Measurements from ENCODE around the gene ACSL1.

Gene ACSL1

DNA sequence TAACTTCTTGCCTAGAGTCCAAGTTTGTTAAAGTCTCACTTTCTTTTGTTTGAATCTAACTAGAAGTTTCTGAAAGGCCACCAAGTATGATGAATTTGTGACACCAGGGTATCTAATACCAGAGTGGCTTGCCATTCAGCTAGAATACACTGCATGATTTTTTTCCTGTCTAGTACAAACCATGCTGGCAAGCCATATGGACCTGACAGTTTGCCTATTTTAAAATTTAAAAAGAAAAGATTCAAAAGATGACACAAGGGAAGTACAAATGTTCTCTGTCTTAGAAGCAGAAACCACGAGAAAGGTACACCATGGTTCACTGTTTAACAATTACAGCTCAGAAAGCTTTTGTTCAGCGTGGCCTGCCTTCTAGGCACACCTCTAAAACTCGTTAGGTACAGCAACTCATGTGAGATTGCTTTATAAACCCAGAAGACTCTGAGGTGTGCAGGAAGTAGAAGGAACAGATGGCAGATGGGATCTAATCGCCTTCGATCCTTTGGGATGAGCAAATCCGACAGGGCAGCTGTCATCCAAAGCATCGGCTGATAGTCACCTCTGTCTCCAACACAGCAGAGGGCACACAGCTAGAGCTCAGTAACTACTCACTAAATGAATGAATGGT lies 56.5 kb downstream of the ACSL1 start:
- Histone ChIP-seq H3K27ac (no peak overlapping the region), H3K4me3 (no peak overlapping the region)

DNA sequence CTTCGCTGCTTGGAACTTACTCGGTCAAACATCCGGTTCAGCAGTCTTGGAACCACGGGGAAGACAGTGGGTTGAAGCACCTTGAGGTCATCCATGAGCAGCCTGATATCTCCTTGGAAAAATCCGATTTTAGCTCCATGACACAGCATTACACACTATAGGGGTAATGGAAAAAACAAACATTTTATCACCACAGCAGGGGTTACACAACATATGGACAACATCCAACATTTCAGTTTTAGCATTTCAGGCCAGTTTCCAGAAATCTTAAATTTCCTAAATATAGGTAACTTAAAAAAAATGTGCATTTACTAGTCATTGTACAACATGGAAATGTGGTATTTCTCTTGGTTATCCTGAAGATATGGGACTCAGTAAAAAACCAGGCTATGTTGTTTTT lies 57.5 kb downstream of the ACSL1 start:
- Histone ChIP-seq H3K4me3 (no peak overlapping the region), H3K27ac (no peak overlapping the region)

- Histone ChIP-seq H3K4me3 (no peak overlapping the region), H3K27ac (no peak overlapping the region)
Observed at GRCh38 chr4:184766446-184766845, 59.3 kb downstream of the ACSL1 start.

GRCh38 chr4:184765473-184766340 lies 60.1 kb downstream of the ACSL1 start:
- H3K27ac ChIP-seq: no peak overlapping the region
- H3K4me3 ChIP-seq: no peak overlapping the region

- H3K27ac ChIP-seq: no peak overlapping the region
Observed at GRCh38 chr4:184764601-184765000, 61.2 kb downstream of the ACSL1 start.

DNA sequence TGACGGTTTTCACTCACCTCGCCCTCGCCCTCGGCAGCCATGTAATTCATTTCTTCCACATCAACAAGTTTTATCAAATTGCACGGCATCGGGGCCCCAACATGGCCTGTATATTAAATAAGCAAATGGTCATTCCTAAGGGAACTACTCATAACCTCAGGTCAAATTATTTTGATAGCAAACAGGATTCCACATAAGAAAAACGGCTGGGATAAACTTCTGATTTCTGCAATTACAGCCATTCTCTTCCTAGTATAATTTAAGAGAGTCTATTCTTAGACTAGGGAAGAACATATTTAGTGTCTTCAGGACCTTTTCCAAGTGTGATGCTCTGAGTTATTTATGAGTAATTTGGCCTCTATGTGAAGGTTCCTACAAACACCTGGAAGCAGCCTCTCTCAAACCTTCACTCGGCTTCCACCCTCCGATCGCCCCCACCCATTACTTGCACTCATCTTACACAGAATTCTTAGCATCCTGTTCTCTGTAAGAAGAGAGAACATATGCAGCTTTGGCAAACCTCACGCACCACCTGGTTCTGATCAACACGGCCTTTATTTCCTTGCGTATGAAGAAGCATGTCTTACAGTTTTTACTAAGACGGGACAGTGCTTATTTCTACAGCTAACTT lies 62.5 kb downstream of the ACSL1 start:
- Histone ChIP-seq H3K27ac (peak overlapping the region in 2 of 21 experiments; percentile 5 to 29), H3K4me3 (no peak overlapping the region)

More at GRCh38 chr4:184764601-184765000, 61.2 kb downstream of the ACSL1 start:
- H3K4me3 ChIP-seq: no peak overlapping the region

GRCh38 chr4:184762100-184762499 lies 63.7 kb downstream of the ACSL1 start:
- Histone ChIP-seq H3K27ac (peak overlapping the region in 4 of 21 experiments; percentile 5 to 77 (median 14)), H3K4me3 (no peak overlapping the region)

DNA sequence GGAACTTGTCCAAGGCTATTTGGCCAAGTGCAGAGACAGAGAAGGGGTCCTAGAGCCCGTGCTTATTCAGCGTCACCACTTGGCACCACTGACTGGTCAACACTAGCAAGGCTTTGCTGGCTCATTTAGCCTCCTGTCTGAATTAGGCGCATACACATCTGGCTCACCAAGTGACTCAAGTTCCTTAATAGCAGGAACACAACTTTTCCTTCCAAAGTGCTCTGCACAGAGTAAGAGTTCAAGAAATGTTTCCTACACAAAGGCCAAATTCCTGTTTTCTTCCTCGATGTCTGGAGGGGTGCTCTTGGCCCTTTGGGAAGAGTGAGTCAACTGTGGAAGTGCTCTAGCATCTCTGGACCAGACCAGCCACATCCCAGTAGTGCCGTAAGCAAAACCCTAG lies 65.1 kb downstream of the ACSL1 start:
- H3K4me3 ChIP-seq: no peak overlapping the region
- no peak overlapping the region for H3K27ac ChIP-seq

GRCh38 chr4:184757810-184758209 lies 68.0 kb downstream of the ACSL1 start:
- Histone ChIP-seq H3K4me3 (no peak overlapping the region), H3K27ac (peak overlapping the region in 1 of 21 experiments; percentile 45)

GRCh38 chr4:184756399-184756798 lies 69.4 kb downstream of the ACSL1 start:
- Histone ChIP-seq H3K27ac (peak overlapping the region in 6 of 21 experiments; percentile 1 to 52 (median 23)), H3K4me3 (no peak overlapping the region)

DNA sequence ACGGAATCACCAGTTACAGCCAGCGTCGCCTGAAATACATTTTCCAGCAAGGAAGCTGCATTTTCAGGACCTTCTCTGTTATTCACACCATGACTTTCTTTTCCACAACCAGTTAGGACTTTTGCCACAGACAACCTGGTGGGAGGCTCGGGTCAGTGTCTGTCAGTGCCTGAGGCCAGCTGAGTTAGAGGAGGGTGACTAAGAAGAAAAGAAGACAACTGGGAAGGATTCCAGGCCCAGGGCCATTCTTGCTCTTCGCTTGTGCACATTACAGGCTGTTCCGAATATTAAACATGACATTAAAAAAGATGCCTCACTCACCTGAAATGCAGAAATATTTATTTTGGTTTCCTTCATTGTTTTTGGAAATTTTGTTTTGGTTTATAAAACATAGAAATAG lies 70.5 kb downstream of the ACSL1 start:
- Histone ChIP-seq H3K4me3 (no peak overlapping the region), H3K27ac (peak overlapping the region in 1 of 21 experiments; percentile 52)

DNA sequence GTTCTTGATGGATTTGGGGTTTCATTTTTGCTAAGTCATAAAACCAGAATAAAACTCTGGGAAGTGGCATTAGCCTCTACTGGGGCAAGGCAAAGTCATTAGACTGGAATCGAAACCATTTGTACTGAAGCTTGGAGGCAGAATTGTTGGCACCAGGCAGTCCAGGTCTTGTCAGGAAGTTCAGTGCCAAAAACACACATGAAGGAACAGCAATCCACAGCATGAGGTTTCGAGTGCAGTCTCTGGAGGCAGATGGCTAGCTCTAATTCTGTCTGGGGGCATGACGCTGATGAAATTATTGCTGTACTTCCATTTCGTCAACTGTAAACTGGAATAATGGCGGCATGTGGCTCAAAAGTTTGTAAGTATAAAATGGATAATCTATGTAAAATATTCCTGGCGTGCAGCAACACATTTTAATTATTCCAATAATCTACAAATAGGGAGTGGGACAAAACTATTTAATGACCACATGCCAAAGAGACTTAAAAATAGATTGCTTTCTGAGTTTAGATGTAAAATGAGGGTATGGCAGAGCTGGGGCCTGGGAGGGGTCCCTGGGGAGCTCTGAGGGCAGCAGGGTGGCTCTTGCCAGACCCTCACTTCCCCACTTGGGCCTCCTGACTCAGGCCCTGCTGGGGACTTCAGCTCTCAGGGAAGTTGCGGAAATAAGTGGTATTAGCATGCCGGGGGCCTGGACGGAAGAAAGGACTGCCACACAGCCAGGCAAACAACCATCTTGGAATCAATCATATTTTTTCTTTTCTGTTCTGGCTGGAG lies 73.1 kb downstream of the ACSL1 start:
- no peak overlapping the region for H3K4me3 ChIP-seq
- no peak overlapping the region for H3K27ac ChIP-seq

GRCh38 chr4:184751585-184751956 lies 74.2 kb downstream of the ACSL1 start:
- Histone ChIP-seq H3K27ac (no peak overlapping the region), H3K4me3 (no peak overlapping the region)

DNA sequence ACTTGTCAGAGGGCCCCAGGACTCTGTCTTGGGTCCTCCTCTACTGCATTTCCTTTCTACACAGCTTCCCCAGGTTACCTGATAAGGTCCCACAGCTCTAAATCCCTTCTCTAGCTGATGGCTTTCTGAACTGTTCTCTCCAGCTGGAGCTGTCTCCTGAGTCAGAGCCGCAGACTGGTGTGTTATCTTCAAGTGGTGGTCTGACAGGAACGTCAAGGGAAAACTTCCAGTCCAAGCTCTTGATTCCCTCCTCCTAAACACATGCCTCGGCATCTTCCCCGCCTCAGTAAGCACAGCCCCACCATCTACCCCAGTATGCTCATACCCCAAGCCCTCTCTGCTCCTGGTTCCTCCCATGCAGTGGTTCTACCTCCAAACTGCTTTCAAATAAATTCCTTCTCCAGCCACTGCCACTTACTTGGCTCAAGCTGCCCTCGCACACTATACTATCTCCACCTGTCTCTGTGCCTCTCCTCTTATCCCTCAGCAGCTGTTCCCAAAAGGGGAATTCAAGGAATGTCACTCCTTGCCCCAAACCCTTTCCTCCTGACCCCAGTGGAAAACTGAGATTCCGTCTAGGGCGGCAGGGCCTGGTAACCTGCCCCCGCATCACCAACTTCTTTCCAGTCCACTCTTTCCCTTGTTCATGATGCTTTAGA lies 74.7 kb downstream of the ACSL1 start:
- Histone ChIP-seq H3K27ac (no peak overlapping the region), H3K4me3 (no peak overlapping the region)

GRCh38 chr4:184748251-184748652 lies 77.5 kb downstream of the ACSL1 start:
- H3K4me3 ChIP-seq: no peak overlapping the region
- H3K27ac ChIP-seq: peak overlapping the region in 19 of 21 experiments; percentile 59 to 86 (median 75)

GRCh38 chr4:184747034-184747830 lies 78.5 kb downstream of the ACSL1 start:
- peak overlapping the region in 20 of 21 experiments; percentile 39 to 86 (median 74) for H3K27ac ChIP-seq
- H3K4me3 ChIP-seq: no peak overlapping the region

- H3K27ac ChIP-seq: peak overlapping the region in 20 of 21 experiments; percentile 18 to 86 (median 74)
- no peak overlapping the region for H3K4me3 ChIP-seq
Observed at GRCh38 chr4:184745831-184746795, 79.7 kb downstream of the ACSL1 start.
